H4 (cell line): ENCODE results near the gene KCNC2. TPM values are rescaled to one million over a fixed set of nuclear protein-coding genes. Genes with fewer than 3 reads are reported as not detected.

ENCODE experiments used
- DNase-seq: peaks from one replicate; pipeline ENCODE4 v3.0.0-alpha.2; 2015; ENCODE audit warnings: low spot score
- total RNA-seq: library from RNA; depleted of rRNA; stranded (reverse); fragments of >200 nt; shearing (Covaris generic); gene quantifications from 2 replicates; pipeline ENCODE4 v1.2.3, GENCODE V29; 2014

Gene KCNC2
- total RNA-seq, 1 experiment from 2014 or later = not detected

- DNase-seq = no peak
Measured at GRCh38 chr12:75161488-75161887, 48.2 kb downstream of the KCNC2 start.

DNA sequence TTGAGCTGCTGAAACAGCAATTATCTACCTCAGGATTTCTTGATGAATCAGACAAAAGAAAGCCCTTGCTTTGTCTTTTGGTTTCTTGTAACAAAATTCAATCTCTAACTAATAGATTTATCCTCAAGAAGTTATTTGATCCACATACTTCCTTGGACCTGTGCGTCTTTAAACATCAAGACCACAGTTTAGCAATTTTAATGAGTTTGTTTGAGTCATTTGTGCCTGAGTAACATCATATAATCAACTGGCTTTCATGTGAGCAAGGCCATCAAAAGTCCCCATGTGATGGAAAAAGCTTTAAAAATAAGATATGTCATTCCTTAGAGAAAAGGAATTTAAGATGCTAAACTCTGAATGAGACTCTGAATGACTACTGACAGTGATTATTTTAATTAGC lies 52.3 kb downstream of the KCNC2 start:
- DNase-seq = no peak

DNA sequence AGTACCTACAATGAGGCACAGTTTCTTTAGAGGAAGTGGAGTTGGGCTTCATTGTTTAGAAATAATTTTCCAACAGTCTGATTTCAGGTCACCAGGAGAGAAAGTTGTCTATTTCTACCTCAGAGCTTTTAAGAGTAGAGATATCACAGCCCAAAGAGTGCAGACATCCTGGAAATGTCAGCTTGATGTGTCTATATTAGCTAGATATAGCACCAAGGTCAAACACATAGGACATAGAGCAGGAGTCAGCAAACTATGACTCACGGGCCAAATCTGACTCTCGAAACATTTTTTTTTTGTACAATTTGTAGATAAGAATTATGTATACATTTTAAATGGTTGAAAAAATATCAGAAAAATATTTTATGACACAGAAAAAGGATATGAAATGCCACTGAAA lies 53.7 kb downstream of the KCNC2 start:
- DNase-seq = no peak

DNA sequence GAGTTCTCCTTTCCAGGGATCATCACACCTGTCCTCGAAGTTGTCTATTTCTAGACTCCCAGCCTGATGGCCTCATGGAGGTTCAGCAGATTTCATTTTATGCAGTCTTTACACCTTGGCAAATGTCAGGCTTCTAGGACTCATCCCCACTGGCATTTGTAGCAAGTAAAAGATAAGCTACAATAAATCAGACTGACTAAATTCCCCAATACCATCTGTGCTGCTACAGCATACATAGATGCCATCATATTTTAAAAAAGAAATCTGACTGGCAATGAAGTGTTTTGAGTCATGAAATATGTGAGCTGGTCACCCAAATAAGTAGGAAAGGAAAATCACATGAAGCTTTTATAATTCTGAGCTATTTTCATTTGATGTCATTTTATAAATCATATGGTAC lies 55.3 kb downstream of the KCNC2 start:
- no peak for DNase-seq

- no peak for DNase-seq
Measured at GRCh38 chr12:75139196-75139595, 70.4 kb downstream of the KCNC2 start.

GRCh38 chr12:75137896-75138295 lies 71.7 kb downstream of the KCNC2 start:
- DNase-seq = peak; percentile 21

GRCh38 chr12:75135026-75135425 lies 74.6 kb downstream of the KCNC2 start:
- DNase-seq = no peak

GRCh38 chr12:75130811-75131210 lies 78.8 kb downstream of the KCNC2 start:
- no peak for DNase-seq

DNA sequence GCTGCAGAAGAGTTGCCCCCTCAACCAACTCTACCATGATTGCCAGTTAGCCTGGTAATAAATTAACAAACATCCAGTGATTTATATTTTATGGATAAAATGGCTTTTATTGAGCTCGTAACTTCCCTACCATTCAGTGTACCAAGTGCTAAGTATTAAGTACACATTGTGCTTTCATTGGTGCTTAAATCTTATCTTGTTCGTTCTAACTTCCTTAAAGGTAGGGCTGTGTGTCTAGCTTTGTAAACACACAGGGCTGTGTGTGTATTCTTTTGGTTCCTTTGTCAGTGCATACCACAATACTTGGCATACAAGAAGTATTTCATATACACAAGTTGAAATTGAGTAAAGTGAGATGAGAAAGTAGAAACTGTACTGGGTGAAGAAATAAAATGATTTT lies 80.4 kb downstream of the KCNC2 start:
- no peak for DNase-seq

- no peak for DNase-seq
Measured at GRCh38 chr12:75121036-75121705, 88.5 kb downstream of the KCNC2 start.

GRCh38 chr12:75120311-75120711 lies 89.3 kb downstream of the KCNC2 start:
- peak; percentile 23 for DNase-seq

DNA sequence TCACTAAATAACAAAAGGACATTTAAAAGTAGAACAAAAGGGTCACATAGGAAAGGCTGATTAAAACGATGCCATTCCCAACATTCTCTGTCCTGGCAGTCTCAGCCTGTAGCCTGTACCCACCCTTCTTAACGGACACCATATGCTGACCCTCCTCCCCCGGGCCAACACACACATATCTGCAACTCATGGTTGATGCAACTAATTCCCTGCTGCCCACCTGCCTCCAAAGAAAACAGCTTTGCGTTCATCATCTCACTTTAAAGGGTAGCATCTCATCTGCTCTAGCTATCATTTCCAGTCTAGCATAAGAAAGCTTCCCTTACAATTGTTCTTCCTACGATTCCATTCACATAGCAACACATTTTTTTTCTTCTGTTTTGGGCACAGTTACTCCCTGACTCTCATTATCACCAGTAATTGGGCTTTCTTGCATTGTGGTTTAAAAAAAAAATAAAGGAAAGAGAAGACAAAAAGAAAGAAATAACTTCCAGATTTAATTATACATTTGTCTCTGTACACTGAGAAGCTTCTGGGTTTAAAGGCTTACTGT lies 92.9 kb downstream of the KCNC2 start:
- DNase-seq = no peak

DNA sequence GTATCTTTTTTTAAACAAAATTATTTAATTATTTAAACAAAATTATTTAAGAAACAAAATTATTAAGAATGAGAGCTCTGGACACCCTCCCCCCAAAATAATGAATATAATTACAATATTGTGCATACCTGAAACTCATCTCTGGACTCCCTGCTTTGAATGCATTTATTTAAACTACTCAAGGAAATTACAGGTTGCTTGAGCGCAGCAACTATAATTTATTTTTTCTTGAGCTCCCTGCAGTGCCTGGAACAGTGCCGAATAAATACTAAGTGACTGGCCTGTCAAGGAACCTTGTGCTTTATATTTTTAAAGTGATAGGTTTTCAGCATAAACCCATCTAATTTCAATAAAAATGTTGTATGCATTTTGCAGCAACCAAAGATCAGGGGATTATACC lies 93.9 kb downstream of the KCNC2 start:
- DNase-seq = no peak

- no peak for DNase-seq
Measured at GRCh38 chr12:75103822-75104221, 105.8 kb downstream of the KCNC2 start.

GRCh38 chr12:75101781-75102180 lies 107.9 kb downstream of the KCNC2 start:
- no peak for DNase-seq

DNA sequence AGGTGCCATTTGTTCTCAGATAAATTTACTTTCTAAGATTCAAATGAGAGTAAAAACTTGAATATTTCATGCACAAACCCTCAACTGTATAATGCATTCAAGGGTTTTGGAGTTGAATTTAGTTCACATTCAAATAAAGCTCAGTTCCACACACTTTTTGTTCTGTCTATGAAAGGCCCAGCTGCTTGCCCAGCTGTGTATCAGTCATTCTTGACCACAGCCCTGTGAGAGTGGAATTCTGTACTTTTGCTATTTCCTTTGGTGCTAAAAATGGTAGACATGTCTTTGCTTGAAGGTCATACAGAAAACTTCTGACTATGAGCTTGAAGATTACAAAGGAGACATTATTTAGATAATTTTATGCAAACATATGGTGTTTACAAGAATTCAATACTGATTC lies 110.4 kb downstream of the KCNC2 start:
- DNase-seq = no peak

DNA sequence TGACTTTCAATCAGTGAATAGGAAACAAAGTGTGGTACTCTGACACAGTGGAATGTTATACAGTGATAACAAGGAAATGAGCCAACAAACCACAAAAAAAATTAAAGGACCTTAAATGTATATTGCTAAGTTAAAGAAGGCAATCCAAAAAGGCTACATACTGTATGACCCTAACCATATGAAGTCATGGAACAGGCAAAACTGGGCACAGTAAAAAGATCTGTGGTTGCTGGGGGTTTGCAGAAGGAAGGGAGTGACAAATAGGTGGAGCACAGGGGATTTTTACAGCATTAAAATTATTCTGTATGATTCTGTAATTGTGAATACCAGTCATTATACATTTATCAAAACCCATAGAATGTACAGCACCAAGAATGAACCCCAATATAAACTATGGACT lies 112.6 kb downstream of the KCNC2 start:
- DNase-seq = no peak

- DNase-seq = no peak
Measured at GRCh38 chr12:75087654-75088053, 122.0 kb downstream of the KCNC2 start.

GRCh38 chr12:75086091-75087038 lies 123.3 kb downstream of the KCNC2 start:
- DNase-seq = peak; percentile 8

DNA sequence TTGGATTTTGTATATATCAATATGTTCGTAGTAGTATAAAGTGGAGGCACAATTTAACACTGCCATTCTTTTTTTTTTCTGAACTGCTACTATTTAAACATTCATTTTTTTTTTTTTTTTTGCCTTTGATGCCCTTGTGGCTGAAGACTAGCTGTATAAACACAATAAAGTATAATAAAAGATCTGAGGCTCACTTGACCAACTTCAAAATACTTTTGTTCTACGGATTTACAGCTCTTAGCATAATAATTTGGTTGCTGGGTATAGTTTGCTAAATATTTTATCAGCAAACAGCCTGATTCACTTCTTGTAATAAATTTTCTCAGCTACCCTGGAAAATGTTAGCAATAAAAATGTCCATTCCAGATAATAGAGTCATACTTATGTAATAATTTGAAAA lies 128.3 kb downstream of the KCNC2 start:
- DNase-seq = no peak

GRCh38 chr12:75080582-75080981 lies 129.1 kb downstream of the KCNC2 start:
- no peak for DNase-seq

DNA sequence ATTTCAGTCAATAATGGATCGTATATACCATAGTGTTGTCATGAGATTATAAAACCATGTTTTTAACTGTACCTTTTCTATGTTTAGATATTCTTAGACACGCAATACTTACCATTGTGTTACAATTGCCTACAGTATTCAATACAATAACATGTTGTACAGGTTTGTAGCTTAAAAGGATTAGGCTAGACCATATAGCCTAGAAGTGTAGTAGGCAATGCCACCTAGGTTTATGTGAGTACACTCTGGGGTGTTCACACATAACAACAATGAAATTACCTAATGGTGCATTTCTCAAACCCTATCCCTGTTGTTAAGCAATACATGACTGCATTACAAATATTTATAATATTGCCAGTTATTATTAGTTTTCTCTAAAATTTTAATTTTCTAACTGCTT lies 144.2 kb downstream of the KCNC2 start:
- no peak for DNase-seq

DNA sequence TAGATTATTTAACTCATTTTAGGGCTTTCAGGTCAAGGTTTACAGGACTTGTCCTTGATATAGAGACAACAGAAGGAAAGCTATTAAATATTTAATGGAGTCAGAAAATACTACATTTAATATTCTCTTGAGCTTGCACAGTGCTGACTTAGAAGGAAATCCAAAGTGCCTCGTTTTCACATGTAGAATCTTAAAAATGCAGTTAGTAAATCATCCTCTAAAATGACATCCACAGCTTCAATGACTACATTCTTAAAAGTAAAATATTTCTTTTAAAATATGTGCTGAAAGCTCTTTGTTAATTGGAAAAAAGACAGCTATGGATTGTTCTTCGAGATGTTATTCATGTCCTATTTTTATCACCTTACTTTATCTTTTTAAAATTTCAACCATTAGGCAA lies 146.9 kb downstream of the KCNC2 start:
- no peak for DNase-seq
